ENCODE data around the gene HTR4. TPM values are rescaled to one million over a fixed set of nuclear protein-coding genes. Genes with fewer than 3 reads are reported as not detected.
A peak's percentile ranks its signal among the peaks of the same experiment; 100 is the strongest.

The HTR4 gene
- total and polyA plus RNA-seq, 5 donors = 1.3 to 9.1 (median 8.2) TPM

DNA sequence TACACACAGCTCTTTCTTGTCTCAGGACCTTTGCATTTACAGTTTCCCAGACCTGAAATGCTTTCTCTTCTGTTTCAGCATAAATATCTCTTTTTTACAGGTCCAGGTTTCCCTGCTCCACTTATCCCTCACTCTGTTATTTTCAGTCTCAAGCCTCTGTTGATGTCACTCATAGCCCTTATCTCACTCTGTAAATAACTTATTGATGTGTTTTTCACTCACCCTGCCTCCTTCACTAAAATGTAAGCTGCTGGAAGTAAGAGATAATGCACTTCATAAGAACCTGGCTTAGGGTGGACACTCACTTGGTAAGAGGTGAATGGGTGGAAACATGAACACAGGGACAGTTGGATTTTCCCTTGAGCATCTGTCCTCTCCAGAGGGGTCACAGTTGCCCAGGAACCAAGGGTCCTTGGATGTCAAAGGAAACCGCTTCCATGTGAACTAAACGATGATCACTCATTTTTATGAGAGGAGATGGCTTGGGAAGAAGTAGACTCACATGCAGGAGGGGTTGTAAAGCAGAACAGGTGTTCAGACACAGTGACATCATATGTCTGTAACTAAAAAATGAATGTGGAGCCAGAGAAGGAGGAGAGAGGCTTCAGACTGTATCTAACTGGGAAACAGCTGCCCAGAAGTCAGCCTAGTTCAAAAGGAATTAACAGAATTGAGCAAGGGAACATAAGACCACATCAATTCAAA lies 5.5 kb upstream of the HTR4 start:
- H3K27ac ChIP-seq (ENCODE audit: low read length) = no peak overlapping the region
- H3K27me3 ChIP-seq (ENCODE audit: control insufficient read depth, insufficient read depth) = no peaks in the 10 kb centered on the region
- no peaks in the 10 kb centered on the region for H3K9me3 ChIP-seq (ENCODE audit: control insufficient read depth, low read length)
- DNase-seq (no peak), ATAC-seq (no peak)
- intact Hi-C loops (cut with DNase I) = no loop called here
- H3K4me3 ChIP-seq (ENCODE audit: low read length) = no peak overlapping the region
- no peaks in the 10 kb centered on the region for H3K4me1 ChIP-seq (ENCODE audit: control insufficient read depth, insufficient read depth, low read length)
- WGBS = 76% methylated on average over 2 of the region's 2 CpGs

DNA sequence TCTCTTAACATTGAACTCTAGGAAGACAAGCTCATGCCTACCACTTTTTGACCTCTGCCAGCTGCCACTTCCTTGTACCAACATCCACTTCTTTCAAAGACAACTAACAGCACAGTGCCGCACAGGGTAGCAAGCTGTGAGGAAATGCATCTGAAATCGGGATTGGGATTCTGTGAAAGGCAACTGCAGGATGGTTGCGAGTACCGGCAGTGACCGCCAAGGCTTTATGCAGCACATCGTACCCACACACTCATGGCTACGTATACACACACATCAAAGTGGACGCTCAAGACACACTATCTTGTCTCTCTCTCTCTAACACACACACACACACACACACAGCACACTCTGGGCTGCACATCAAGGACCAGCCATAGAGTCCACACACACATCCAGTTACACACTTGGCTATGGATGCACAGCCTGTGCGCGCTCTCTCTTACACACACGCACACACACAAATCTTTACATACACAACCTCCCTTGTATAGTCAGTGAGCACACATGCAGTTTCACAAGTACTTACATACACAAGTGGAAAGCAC lies 964 bp downstream of the HTR4 start:
- no peaks in the 10 kb centered on the region for H3K27me3 ChIP-seq (ENCODE audit: control insufficient read depth, insufficient read depth)
- ATAC-seq (peak; percentile 36 to 40), DNase-seq (peak in 2 of 3 donors; percentile 26 to 45)
- no peaks in the 10 kb centered on the region for H3K4me1 ChIP-seq (ENCODE audit: control insufficient read depth, insufficient read depth, low read length)
- intact Hi-C loops (cut with DNase I) = loop anchor here in 1 of 4 donors (5.0 kb wide), 1 partner anchor 201 kb away; no protein-coding TSS in a partner anchor
- H3K27ac ChIP-seq (ENCODE audit: low read length) = peak overlapping the region; percentile 25
- H3K9me3 ChIP-seq (ENCODE audit: control insufficient read depth, low read length) = no peaks in the 10 kb centered on the region
- 67% methylated on average over 11 of the region's 11 CpGs for WGBS
- H3K4me3 ChIP-seq (ENCODE audit: low read length) = peak overlapping the region; percentile 65

DNA sequence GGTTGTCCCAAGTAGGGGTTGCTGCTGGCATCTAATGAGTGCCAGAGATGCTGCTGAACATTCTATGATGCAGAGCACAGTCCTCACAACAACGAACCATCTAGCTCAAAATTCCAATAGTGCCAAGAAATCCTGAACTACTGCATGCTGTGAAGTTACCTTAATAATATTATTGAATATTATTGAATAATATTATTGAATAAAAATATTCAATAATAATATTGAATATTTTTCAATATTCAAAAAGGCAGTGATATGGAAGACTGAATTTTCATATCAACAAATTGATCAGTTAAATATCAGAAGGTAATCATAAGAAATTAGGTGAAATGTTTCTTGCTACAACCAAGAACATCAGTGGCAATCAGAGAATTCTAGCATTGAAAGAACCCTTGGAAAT lies 2.8 kb downstream of the HTR4 start:
- Histone ChIP-seq H3K4me3 (ENCODE audit: low read length) (no peak overlapping the region), H3K9me3 (ENCODE audit: control insufficient read depth, low read length) (no peaks in the 10 kb centered on the region), H3K4me1 (ENCODE audit: control insufficient read depth, insufficient read depth, low read length) (no peaks in the 10 kb centered on the region), H3K27ac (ENCODE audit: low read length) (no peak overlapping the region), H3K27me3 (ENCODE audit: control insufficient read depth, insufficient read depth) (no peaks in the 10 kb centered on the region)
- 77% methylated on average over 1 of the region's 1 CpG for WGBS
- DNase-seq (no peak), ATAC-seq (no peak)
- intact Hi-C loops (cut with DNase I) = loop anchor here in 1 of 4 donors (5.0 kb wide), 1 partner anchor 199 kb away; no protein-coding TSS in a partner anchor

DNA sequence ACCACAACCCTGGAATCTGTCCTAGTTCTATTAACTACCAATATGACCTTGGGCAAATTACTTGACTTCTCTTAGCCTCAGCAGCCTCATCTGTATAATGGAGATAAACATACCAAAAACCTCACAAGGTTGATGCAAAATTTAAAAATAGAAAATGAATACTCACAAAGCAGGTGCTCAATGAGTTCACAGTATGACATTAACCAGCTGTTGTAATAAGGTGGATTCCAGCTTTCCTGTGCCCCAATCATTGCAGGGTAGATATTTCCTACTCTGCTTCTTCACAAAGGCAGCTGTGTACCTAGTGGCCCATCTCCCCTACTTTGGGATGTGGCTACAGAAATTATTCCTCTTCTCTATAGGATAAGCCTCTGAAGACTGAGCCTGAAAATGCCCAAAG lies 8.8 kb downstream of the HTR4 start:
- Histone ChIP-seq H3K27ac (ENCODE audit: low read length) (no peak overlapping the region), H3K27me3 (ENCODE audit: control insufficient read depth, insufficient read depth) (no peaks in the 10 kb centered on the region), H3K4me1 (ENCODE audit: control insufficient read depth, insufficient read depth, low read length) (no peaks in the 10 kb centered on the region), H3K4me3 (ENCODE audit: low read length) (no peak overlapping the region), H3K9me3 (ENCODE audit: control insufficient read depth, low read length) (no peaks in the 10 kb centered on the region)
- ATAC-seq = no peak
- intact Hi-C loops (cut with DNase I) = no loop called here
- DNase-seq = no peak

DNA sequence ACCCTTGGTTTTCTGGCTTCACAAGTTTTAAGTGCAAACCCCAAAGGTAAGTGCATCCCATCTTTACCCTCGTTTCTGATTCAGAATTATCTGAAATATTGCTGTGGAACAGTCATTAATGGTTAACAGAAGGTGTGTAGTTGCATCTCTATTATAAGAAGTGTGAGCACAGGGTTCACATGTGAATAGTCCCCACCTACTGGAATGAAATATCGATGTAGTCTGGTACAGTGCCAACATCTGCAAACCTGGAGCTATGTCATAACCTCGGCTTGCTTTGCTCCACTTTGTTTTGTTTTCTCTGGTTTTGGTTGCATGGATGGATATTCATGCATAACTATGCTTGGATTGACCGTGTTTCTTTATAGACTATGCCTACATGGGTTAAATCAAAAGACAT lies 12.6 kb downstream of the HTR4 start:
- no peaks in the 10 kb centered on the region for H3K27me3 ChIP-seq (ENCODE audit: control insufficient read depth, insufficient read depth)
- no peak overlapping the region for H3K27ac ChIP-seq (ENCODE audit: low read length)
- no peaks in the 10 kb centered on the region for H3K9me3 ChIP-seq (ENCODE audit: control insufficient read depth, low read length)
- DNase-seq = no peak
- 67% methylated on average over 4 of the region's 4 CpGs for WGBS
- peaks cover 2% of the 10 kb centered on the region for H3K4me1 ChIP-seq (ENCODE audit: control insufficient read depth, insufficient read depth, low read length)
- no peak for ATAC-seq
- no peak overlapping the region for H3K4me3 ChIP-seq (ENCODE audit: low read length)
- intact Hi-C loops (cut with DNase I) = no loop called here

DNA sequence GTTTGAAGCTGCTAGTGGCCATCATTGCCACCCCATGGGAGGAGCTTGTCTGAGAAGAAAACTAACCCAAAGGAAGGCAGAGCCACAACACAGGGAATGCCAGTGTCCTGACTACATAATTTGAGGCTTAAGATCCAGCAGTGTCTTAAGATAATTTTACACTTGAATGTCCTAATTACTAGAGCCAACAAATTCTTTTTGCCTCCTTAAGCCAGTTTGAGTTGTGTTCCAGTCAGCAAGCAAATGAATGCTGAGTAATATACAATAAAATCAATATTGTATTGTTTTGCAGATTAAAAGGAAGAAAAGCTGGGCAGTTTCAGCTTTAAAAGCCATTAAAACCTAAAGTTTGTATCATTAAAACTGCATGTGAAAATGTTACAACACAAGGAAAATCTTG lies 13.9 kb downstream of the HTR4 start:
- ATAC-seq (no peak), DNase-seq (no peak)
- no peaks in the 10 kb centered on the region for H3K9me3 ChIP-seq (ENCODE audit: control insufficient read depth, low read length)
- intact Hi-C loops (cut with DNase I) = no loop called here
- peaks cover 2% of the 10 kb centered on the region for H3K4me1 ChIP-seq (ENCODE audit: control insufficient read depth, insufficient read depth, low read length)
- H3K27me3 ChIP-seq (ENCODE audit: control insufficient read depth, insufficient read depth) = no peaks in the 10 kb centered on the region
- H3K4me3 ChIP-seq (ENCODE audit: low read length) = no peak overlapping the region
- H3K27ac ChIP-seq (ENCODE audit: low read length) = no peak overlapping the region

DNA sequence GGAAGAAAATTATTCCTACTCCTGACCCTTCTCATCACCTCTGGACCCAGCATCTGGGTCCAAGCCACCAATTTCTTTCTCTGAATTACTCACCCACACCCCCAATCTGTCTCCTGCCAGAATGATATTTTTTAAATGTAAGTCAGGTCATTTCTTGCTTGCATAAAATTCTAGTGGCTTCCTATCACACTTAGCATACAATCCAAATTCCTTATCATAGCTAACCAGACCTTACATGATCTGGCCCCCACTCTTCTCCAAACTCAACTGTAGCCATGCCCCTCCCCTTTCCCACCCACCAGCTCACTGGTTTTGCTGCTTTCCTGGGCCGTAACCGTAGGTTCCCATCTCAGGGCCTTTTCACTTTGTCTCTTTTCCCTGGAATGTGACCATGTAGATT lies 15.2 kb downstream of the HTR4 start:
- intact Hi-C loops (cut with DNase I) = no loop called here
- Histone ChIP-seq H3K4me3 (ENCODE audit: low read length) (no peak overlapping the region), H3K27ac (ENCODE audit: low read length) (no peak overlapping the region), H3K9me3 (ENCODE audit: control insufficient read depth, low read length) (no peaks in the 10 kb centered on the region), H3K27me3 (ENCODE audit: control insufficient read depth, insufficient read depth) (no peaks in the 10 kb centered on the region), H3K4me1 (ENCODE audit: control insufficient read depth, insufficient read depth, low read length) (peaks cover 2% of the 10 kb centered on the region)
- DNase-seq (no peak), ATAC-seq (no peak)
- 35% methylated on average over 2 of the region's 2 CpGs for WGBS

DNA sequence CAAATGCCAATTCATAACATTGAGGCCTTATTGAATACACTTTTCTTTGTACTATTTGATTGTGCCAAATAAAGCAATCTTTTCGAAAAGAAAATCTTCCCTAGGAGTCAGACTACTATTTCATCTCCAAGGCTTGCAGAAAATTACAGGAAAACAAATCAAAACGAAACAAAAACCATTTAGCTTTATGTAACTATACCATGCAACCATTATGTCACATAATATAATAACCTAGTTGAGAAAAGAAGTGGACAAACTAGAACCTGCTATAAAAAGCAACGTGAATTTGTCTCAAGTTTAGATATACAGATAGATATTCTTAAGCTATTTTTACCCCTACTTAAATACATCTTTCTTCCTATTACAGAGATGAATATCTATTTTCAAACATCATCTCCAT lies 18.0 kb downstream of the HTR4 start:
- H3K27ac ChIP-seq (ENCODE audit: low read length) = no peak overlapping the region
- ATAC-seq (no peak), DNase-seq (no peak)
- H3K9me3 ChIP-seq (ENCODE audit: control insufficient read depth, low read length) = no peaks in the 10 kb centered on the region
- no peak overlapping the region for H3K4me3 ChIP-seq (ENCODE audit: low read length)
- peaks cover 2% of the 10 kb centered on the region for H3K4me1 ChIP-seq (ENCODE audit: control insufficient read depth, insufficient read depth, low read length)
- 61% methylated on average over 3 of the region's 3 CpGs for WGBS
- intact Hi-C loops (cut with DNase I) = no loop called here
- H3K27me3 ChIP-seq (ENCODE audit: control insufficient read depth, insufficient read depth) = no peaks in the 10 kb centered on the region

DNA sequence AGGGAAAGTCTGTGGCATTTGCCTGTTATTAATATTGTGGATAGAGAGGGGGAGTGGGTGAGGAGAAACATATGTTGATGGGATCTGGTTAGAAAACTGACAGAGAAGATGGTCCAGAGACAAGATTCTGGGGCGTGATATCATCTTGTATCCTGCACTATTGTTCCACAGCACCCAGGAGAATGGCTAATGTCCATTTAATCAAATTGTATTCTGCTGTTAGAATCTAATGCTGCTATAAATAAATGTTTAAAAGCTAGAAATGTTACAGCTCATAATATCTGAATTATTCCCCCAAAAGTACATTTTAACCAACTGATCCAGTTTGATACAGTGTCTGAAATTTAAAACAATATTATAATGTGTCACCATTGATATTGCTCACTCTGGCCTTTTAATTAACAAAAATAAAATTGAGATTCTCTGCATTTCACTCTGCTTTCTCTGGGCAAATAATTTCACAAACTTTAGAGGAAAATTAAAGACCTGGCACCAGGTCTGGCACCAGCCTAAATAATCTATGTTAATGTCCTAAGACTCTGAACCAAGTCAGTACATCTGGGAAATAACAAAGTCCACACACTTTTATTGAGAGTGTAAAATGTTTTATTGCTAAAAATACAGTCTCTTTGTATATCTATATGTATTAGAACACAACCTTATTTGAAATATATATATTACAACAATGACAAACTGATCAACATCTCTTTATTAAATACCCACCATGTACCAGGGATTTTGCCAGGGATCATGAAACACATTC lies 18.8 kb downstream of the HTR4 start:
- Histone ChIP-seq H3K9me3 (ENCODE audit: control insufficient read depth, low read length) (no peaks in the 10 kb centered on the region), H3K27ac (ENCODE audit: low read length) (no peak overlapping the region), H3K27me3 (ENCODE audit: control insufficient read depth, insufficient read depth) (no peaks in the 10 kb centered on the region), H3K4me1 (ENCODE audit: control insufficient read depth, insufficient read depth, low read length) (peaks cover 2% of the 10 kb centered on the region), H3K4me3 (ENCODE audit: low read length) (no peak overlapping the region)
- ATAC-seq (no peak), DNase-seq (no peak)
- intact Hi-C loops (cut with DNase I) = no loop called here
- WGBS = 68% methylated on average over 1 of the region's 1 CpG

DNA sequence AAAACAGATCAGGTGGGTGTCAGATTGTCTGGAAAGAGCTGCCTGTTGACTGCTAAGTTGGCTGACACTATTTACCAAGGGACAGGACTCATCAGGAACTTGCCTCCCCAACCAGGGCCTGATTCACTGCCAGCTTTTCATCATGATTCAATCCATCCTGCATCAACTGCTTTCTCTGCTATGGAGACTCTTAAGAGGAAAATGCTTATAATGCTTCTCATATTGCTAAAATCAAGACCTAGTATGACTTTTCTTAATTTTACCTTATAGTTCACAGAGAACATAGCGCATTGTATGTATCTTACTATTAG lies 21.3 kb downstream of the HTR4 start:
- ATAC-seq (no peak), DNase-seq (no peak)
- Histone ChIP-seq H3K4me3 (ENCODE audit: low read length) (no peak overlapping the region), H3K27me3 (ENCODE audit: control insufficient read depth, insufficient read depth) (no peaks in the 10 kb centered on the region), H3K9me3 (ENCODE audit: control insufficient read depth, low read length) (no peaks in the 10 kb centered on the region), H3K27ac (ENCODE audit: low read length) (no peak overlapping the region), H3K4me1 (ENCODE audit: control insufficient read depth, insufficient read depth, low read length) (no peaks in the 10 kb centered on the region)
- intact Hi-C loops (cut with DNase I) = no loop called here
- 98% methylated on average over 1 of the region's 1 CpG for WGBS

DNA sequence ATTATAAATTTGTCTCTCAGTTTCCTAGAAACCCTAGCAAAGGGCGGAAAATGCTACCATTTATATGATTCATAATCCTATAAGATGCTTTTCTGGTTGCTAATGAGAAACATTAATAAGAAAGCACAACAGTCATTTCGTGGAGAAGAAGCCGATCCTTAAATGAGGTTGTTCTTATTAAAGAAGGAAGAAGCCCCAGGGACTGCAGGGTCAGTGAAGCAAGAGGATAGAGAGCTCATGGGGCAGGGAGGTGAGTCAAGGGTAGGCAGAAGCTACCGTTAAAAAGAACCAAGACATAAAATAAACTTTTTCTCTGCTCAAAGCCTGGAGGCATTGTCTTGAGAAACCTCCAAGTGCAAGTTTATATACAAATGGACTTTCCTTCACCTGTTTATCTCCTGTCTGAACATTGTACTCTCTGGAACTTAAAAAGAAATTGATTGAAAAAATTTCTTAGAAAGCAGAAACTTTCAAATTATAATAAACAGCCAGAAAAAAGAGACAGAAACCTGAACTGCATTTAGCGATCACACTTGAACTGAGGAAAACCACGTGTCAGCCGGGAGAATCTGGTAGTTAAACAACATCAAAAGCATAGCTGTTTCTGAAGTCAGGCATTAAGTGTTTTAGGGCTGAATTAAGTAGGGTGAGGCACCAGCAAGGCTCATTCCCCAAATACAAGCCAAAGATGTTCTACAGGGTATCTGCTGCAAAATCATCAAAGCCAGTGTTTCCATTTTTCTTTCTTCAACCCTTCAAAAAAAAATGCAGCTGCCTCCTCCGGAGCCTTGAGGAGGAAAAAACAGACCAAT lies 21.9 kb downstream of the HTR4 start:
- 76% methylated on average over 8 of the region's 8 CpGs for WGBS
- H3K4me1 ChIP-seq (ENCODE audit: control insufficient read depth, insufficient read depth, low read length) = no peaks in the 10 kb centered on the region
- no peaks in the 10 kb centered on the region for H3K27me3 ChIP-seq (ENCODE audit: control insufficient read depth, insufficient read depth)
- H3K4me3 ChIP-seq (ENCODE audit: low read length) = no peak overlapping the region
- intact Hi-C loops (cut with DNase I) = no loop called here
- no peak for DNase-seq
- ATAC-seq = no peak
- H3K27ac ChIP-seq (ENCODE audit: low read length) = no peak overlapping the region
- H3K9me3 ChIP-seq (ENCODE audit: control insufficient read depth, low read length) = no peaks in the 10 kb centered on the region
